GM04504 (cell line): Measurements from ENCODE around the gene OSBPL10.

ENCODE experiments used
- DNase-seq: peaks from one replicate; pipeline ENCODE4 v3.0.0-alpha.2; 2012; ENCODE audit warnings: low read depth

The OSBPL10 gene

DNA sequence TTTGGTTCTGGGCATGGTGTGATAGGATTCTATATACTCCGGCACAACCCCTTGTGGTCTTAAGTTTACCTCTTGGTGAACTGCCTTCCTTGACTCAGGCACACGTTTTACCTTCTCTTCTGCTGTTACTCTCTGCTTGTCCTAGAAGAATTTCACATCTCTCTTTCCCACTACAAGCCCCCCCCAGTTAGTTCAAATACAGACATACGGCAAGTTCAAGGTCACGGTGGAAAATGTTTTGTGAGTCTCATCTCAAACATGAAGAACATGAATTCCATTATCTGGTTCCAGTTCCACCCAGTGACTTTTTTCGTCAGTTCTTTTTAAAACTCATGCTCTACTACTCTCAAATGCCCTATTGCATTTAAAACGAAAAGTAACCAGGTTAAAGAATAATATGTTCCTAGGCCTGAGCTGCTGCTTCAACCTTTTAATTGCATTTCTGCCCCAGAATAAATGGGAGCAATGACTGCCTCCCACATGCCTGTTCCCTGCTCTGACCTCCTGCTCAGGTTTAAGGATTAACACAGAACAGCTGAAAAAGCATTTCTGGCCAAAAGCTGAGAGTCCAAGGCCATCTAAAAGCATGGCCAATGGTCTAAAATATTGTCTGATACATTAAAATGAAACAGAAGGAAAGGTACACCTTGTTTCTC, 132.8 kb downstream of the OSBPL10 start:
- no peak for DNase-seq

DNA sequence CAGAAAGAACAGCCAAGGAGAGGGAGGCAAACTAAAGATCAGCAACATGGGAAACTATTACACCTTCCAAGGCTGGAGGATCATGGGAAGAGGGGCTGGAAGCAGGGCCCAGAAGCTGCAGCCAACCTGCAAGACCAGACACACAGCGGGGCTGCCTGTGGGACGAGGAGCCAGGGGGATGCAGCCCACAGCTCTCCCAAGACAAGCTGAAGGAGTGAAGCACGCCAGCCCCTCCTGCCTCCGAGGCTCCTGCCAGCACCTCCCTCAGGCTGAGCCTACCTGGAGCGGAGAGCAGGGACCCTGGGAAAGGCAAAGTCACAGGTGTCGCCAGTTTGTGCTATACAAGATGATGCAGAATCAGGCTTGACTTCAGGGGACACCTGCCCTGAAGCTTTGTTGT, 133.3 kb downstream of the OSBPL10 start:
- DNase-seq = no peak

GRCh38 chr3:31841515-31841914, 139.5 kb downstream of the OSBPL10 start:
- DNase-seq = no peak

- no peak for DNase-seq
These were observed 140.8 kb downstream of the OSBPL10 start for GRCh38 chr3:31840252-31840651.

DNA sequence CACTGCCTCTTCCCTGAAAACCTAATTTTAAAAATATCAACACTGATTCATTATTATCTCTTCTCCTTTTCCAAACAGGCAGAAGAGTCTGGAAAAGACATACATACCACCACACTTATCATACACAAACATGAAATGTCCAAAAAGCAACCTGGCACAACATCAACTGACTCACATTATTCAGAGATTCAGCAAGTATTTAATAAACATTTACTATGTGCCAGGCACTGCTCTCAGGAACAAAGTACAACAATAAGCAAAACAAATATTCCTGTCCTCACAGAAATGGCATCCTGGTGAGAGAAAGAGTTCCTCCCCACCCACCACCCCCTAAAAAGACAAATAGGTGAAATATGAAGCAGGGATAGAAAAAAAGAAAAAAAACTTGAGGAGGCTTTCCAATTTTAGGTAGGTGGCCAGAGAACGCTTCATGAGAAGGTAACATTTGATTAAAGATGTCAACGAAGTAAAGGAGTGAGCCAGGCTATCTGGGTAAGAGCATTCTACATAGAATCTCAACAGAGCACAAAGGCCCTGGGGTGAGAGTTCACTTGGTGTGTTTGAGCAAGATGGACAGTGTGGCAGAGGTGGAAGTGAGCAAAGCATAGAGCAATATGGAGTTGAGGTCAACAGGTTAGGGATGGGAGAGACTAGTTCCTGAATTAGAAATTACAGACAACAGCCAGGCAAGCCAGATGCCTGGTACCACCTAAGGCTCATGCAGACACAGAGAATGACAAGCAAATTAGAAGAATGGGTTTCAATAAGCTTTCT, 141.7 kb downstream of the OSBPL10 start:
- DNase-seq = no peak

GRCh38 chr3:31836131-31837075, 144.7 kb downstream of the OSBPL10 start:
- no peak for DNase-seq

DNA sequence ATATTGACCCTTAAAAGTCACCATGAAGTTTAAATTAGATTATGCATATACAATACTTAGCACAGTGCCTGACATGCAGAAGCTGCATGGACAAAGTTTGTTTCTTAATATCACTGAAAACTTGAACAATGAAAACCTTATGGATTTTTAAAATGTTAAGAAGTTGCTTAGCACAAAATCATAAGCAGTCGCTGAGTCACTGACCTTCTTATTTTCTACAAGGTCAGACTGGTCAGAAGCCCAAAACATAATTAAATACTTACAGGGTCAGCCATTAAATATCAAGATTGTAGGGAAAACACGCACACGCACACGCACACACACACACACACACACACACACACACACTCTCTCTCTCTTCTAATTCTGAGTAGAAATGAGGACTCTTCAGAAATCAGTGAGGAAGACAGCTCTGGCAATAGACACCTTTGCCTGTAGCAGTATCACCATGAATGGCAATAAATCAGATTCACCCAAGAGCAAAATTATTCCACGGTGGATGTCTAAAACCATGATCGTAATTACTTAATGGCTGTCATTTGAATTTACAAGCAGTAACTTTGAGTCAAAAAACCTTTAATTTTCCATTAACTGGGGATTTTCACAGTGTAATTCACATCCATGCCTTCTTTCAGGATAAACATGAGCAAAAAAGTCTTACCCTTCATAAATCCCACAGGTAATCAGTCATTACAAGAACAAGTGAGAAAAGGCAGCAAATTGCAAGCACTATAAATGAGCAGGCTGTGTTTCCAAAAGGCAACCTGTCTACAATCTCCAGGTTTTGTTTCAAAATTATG, 147.5 kb downstream of the OSBPL10 start:
- no peak for DNase-seq

GRCh38 chr3:31832551-31832950, 148.5 kb downstream of the OSBPL10 start:
- DNase-seq = no peak

GRCh38 chr3:31831591-31831990, 149.5 kb downstream of the OSBPL10 start:
- no peak for DNase-seq

GRCh38 chr3:31829826-31830426, 151.1 kb downstream of the OSBPL10 start:
- no peak for DNase-seq

- DNase-seq = no peak
These were observed 152.1 kb downstream of the OSBPL10 start for GRCh38 chr3:31829010-31829409.

GRCh38 chr3:31828007-31828406, 153.1 kb downstream of the OSBPL10 start:
- DNase-seq = no peak

- no peak for DNase-seq
These were observed 157.9 kb downstream of the OSBPL10 start for GRCh38 chr3:31823184-31823583.

- DNase-seq = no peak
These were observed 159.9 kb downstream of the OSBPL10 start for GRCh38 chr3:31821118-31821517.

GRCh38 chr3:31819441-31819840, 161.6 kb downstream of the OSBPL10 start:
- DNase-seq = no peak

GRCh38 chr3:31817411-31817966, 163.6 kb downstream of the OSBPL10 start:
- no peak for DNase-seq

DNA sequence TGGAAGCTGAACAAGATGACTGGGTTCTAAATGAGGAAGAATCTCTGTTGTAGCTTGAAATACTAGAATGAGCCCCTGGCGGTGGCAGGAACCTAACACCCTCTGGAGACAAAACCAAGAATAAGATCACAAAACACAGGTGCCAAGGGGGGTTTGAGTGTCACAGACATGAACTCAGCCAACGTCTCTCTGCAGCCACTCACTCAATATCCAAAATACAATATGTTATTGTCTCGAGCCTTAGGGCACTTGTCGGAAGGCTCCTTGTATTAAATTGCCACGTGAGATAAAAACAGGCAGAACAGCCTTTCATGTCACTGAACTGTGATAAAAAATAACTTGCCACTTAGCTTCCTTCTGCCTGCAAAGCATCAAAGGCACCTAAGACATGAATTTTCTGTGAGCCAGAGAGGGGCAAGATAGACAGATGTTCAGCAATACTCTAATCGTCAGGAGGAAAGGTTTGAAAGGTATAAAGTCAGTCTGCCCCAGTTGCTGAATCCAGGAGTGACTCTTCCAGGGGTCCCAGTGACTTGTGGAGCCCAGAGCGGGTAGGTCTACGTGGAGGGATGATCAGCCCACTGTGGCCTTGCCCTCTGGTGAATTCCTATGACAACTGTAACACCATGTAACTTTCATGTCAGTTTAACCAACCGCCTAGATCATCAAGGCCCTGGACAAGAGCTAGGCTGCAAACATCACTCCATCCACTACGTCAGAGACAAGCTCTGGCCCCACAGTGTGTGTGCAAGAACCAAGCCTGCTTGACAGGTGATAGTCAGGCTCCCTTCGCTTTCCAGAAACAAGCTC, 165.2 kb downstream of the OSBPL10 start:
- no peak for DNase-seq

DNA sequence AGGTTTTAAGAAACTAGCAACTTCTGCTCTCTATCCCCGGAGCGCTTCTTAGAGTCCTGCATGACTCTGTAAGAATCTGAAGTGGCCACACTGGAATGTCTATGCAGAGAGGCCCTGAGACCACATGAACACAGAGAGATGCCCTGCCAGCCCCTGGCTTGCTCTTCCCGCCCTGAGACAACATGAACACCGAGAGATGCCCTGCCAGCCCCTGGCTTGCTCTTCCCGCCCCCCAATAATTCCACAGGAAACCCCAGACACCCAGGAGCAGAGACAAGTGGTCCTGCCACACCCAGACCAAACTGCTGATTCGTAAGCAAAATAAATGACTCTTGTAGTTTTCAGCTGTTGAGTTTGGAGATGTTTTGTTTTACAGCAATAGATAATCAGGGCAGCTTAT, 166.1 kb downstream of the OSBPL10 start:
- DNase-seq = no peak

GRCh38 chr3:31813686-31814085, 167.4 kb downstream of the OSBPL10 start:
- DNase-seq = no peak

DNA sequence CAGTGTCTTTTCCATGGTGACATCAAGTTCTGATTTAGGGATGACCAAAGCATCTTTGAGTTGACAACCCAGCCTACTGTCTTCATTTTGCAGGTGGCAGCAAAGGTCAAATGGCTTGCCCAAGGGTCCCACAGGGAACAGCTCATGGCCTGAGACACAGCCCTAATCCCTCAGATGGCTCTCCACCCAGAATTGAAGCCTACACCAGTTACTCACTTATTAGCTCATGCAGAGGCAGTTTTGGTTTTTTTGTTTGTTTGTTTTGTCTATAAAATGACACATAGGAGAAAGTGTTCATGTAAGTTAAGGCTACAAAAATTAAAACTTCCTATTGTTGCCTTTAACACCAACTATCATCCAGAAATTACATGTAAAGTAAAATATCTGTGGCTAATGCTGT, 167.9 kb downstream of the OSBPL10 start:
- no peak for DNase-seq
